ENCODE measurements around the gene TMIE. TPM values are rescaled to one million over a fixed set of nuclear protein-coding genes. Genes with fewer than 3 reads are reported as not detected.

TMIE gene
- total RNA-seq, 2 donors from 2014 or later = 0.18 to 1.6 TPM

DNA sequence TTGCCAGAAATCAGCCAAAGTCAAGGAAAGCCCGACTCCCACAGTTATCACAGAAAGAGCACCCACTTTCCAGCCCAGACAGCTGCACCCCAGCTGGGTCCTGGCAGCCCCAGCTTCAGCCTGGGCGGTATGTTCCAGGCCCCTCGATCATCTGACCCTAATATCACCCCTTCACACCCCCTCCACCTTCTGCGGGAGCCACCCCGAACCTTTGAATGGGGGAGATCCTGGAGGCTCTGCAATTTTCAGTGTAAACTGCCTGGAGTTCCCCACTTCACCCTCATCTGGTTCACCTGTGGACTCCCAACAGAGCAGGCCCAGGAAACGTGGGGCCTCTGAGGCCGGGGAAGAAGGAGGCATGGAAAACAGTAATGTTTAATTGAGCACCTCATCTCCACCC is 10.6 kb downstream of the TMIE start:
- DNase-seq (ENCODE audit: low spot score) = no peak
- no peaks in the 10 kb centered on the region for H3K36me3 ChIP-seq
- H3K27me3 ChIP-seq (replicated peaks; ENCODE audit: insufficient read depth) = no peaks in the 10 kb centered on the region
- intact Hi-C loops (cut with DNase I) = no loop called here
- H3K4me3 ChIP-seq = no peak overlapping the region
- 88% methylated on average over 7 of the region's 7 CpGs for WGBS
- H3K9me3 ChIP-seq = no peaks in the 10 kb centered on the region
- H3K27ac ChIP-seq = no peak overlapping the region
- H3K4me1 ChIP-seq (replicated peaks) = no peaks in the 10 kb centered on the region
- TF ChIP-seq POLR2A (IDR thresholded peaks at IDR 0.05) (no peak), POLR2AphosphoS5 (IDR thresholded peaks at IDR 0.05) (no peak)
- TF ChIP-seq, protein P1, sequence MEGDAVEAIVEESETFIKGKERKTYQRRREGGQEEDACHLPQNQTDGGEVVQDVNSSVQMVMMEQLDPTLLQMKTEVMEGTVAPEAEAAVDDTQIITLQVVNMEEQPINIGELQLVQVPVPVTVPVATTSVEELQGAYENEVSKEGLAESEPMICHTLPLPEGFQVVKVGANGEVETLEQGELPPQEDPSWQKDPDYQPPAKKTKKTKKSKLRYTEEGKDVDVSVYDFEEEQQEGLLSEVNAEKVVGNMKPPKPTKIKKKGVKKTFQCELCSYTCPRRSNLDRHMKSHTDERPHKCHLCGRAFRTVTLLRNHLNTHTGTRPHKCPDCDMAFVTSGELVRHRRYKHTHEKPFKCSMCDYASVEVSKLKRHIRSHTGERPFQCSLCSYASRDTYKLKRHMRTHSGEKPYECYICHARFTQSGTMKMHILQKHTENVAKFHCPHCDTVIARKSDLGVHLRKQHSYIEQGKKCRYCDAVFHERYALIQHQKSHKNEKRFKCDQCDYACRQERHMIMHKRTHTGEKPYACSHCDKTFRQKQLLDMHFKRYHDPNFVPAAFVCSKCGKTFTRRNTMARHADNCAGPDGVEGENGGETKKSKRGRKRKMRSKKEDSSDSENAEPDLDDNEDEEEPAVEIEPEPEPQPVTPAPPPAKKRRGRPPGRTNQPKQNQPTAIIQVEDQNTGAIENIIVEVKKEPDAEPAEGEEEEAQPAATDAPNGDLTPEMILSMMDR (IDR thresholded peaks at IDR 0.05) = no peak

DNA sequence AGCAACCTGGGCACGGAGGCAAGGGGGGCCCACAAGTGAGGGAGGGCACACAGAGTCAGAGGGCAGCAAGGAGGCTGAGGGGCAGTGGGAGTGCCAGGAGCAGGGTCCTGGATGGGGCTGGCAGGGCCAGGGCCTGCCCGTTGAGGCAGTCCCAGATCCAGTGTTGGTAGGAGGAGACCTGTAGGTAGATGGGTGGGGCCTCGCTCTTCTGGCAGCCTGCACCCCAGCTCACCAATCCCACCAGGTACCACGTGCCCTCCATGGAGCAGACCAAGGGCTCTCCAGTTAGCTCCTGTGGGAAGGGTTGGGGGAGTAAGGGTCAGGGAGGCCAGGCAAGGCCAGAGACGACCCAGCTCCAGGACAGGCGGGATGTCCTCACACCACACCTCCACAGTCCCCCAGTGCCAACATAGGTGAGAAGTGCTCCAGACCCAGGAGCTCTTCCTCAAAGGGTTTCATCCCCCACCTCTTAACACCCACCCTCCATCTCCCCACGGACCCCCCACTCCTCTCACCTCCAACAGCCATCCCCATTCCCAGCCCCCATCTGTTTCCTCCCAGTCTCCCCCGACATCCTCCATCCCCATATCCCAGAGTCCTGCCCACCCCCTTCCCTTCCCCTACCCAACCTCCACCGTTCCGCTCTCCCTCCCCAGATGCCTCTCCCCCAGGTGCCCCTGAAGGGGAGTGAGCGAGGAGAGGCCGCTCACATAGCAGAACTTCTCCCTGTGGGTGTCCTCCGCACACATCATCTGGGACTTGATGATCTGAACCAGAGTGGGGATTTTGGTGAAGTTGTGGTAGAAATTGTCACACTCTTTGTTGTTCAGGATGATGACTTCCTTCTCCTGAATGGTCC is 11.2 kb downstream of the TMIE start:
- H3K36me3 ChIP-seq = no peaks in the 10 kb centered on the region
- no peaks in the 10 kb centered on the region for H3K4me1 ChIP-seq (replicated peaks)
- no peak overlapping the region for H3K4me3 ChIP-seq
- no peaks in the 10 kb centered on the region for H3K27me3 ChIP-seq (replicated peaks; ENCODE audit: insufficient read depth)
- no peak for DNase-seq (ENCODE audit: low spot score)
- no peaks in the 10 kb centered on the region for H3K9me3 ChIP-seq
- WGBS = 86% methylated on average over 13 of the region's 13 CpGs
- no peak overlapping the region for H3K27ac ChIP-seq
- TF ChIP-seq, protein P1 (IDR thresholded peaks at IDR 0.05) = no peak
- no peak for TF ChIP-seq POLR2A (IDR thresholded peaks at IDR 0.05)
- intact Hi-C loops (cut with DNase I) = no loop called here

- Histone ChIP-seq H3K27ac (no peak overlapping the region), H3K4me3 (no peak overlapping the region), H3K9me3 (no peaks in the 10 kb centered on the region), H3K27me3 (replicated peaks; ENCODE audit: insufficient read depth) (no peaks in the 10 kb centered on the region), H3K4me1 (replicated peaks) (no peaks in the 10 kb centered on the region), H3K36me3 (no peaks in the 10 kb centered on the region)
- TF ChIP-seq, protein P1 (IDR thresholded peaks at IDR 0.05) = no peak
- no peak for TF ChIP-seq POLR2A (IDR thresholded peaks at IDR 0.05)
- WGBS = 85% methylated on average over 13 of the region's 14 CpGs
- no peak for DNase-seq (ENCODE audit: low spot score)
- intact Hi-C loops (cut with DNase I) = no loop called here
These were observed 12.1 kb downstream of the TMIE start for GRCh38 chr3:46713050-46713897.

GRCh38 chr3:46713898-46714552 is 12.8 kb downstream of the TMIE start:
- Histone ChIP-seq H3K9me3 (no peaks in the 10 kb centered on the region), H3K4me3 (no peak overlapping the region), H3K4me1 (replicated peaks) (no peaks in the 10 kb centered on the region), H3K36me3 (no peaks in the 10 kb centered on the region), H3K27me3 (replicated peaks; ENCODE audit: insufficient read depth) (no peaks in the 10 kb centered on the region), H3K27ac (no peak overlapping the region)
- intact Hi-C loops (cut with DNase I) = no loop called here
- TF ChIP-seq POLR2A (IDR thresholded peaks at IDR 0.05) (no peak), POLR2AphosphoS5 (IDR thresholded peaks at IDR 0.05) (no peak)
- DNase-seq (ENCODE audit: low spot score) = no peak
- WGBS = 92% methylated on average over 22 of the region's 22 CpGs
